ENCODE data around the gene FGD5.

DNA sequence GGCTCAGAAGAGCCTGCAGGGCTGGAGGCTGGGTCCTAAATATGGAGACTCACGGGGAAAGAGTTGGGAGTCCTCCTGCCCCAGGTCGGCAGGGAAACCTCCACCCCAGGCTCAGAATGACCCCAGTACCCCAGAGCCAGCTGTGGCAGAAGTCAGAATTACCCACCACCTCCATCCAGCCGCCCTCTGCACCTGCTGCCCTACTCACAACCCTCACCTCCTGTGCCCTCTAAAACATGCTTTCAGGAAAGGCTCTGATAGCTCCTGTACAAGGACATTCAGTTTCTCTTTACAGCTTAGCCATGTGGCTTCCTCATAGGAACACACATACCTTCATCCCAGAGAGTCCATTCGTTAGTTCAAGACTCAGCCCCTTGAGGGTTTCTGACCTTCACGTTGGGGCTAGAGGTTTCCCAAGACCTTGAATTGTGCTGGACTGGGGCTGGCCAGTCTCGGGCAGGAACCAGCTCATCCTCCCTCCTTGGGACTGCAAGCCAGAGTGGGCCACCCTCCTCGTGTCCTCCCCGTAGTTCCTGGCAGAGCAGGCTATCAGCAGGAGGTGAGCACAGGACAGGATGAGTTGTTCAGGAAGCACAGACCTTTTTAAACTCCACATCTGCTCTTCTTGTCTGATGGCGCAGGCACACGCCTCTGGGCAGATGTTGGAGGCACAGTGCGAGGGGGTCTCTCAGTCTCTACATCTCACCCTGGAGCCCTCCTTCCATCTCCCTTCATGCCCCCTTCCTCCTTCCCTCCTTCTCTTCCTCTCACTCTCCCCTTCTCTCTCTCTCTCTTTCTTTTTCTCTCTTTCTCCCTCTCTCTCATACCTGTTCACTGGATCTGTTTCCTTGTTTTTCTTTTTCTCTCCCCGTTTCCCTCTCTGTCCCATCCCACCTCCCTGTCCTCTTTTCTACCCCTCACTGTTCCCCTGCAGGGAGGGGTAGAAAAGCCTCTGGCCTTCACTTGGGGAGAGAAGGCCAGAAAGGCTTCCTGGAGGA is 72.7 kb downstream of the FGD5 start:
- TF ChIP-seq, protein P1, sequence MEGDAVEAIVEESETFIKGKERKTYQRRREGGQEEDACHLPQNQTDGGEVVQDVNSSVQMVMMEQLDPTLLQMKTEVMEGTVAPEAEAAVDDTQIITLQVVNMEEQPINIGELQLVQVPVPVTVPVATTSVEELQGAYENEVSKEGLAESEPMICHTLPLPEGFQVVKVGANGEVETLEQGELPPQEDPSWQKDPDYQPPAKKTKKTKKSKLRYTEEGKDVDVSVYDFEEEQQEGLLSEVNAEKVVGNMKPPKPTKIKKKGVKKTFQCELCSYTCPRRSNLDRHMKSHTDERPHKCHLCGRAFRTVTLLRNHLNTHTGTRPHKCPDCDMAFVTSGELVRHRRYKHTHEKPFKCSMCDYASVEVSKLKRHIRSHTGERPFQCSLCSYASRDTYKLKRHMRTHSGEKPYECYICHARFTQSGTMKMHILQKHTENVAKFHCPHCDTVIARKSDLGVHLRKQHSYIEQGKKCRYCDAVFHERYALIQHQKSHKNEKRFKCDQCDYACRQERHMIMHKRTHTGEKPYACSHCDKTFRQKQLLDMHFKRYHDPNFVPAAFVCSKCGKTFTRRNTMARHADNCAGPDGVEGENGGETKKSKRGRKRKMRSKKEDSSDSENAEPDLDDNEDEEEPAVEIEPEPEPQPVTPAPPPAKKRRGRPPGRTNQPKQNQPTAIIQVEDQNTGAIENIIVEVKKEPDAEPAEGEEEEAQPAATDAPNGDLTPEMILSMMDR (IDR thresholded peaks at IDR 0.05; ENCODE audit: low read depth, low read length), result no peak
- no peak for TF ChIP-seq POLR2A (IDR thresholded peaks at IDR 0.05; ENCODE audit: extremely low read depth, insufficient read length)
